ENCODE data around the gene ARTN. TPM values are rescaled to one million over a fixed set of nuclear protein-coding genes. Genes with fewer than 3 reads are reported as not detected.

ARTN gene
- total RNA-seq, 4 donors from 2014 or later: 0.94 TPM; not detected in 3

- Histone ChIP-seq H3K9me3 (no peaks in the 10 kb centered on the region), H3K4me3 (no peak overlapping the region), H3K27me3 (no peaks in the 10 kb centered on the region), H3K36me3 (peaks cover 0 to 23% (median 0%) of the 10 kb centered on the region in 3 donors), H3K4me1 (peaks cover 4 to 47% (median 8%) of the 10 kb centered on the region in 4 donors), H3K27ac (no peak overlapping the region)
- TF ChIP-seq POLR2A (IDR thresholded peaks at IDR 0.05) (no peak), CTCF (IDR thresholded peaks at IDR 0.05) (no peak)
- DNase-seq: peak in 1 of 3 donors; percentile 69
These were observed 47.5 kb downstream of the ARTN start for GRCh38 chr1:43981135-43981491.

- DNase-seq: no peak
These were observed 48.0 kb downstream of the ARTN start for GRCh38 chr1:43981636-43982035.

GRCh38 chr1:43982241-43982640 lies 48.6 kb downstream of the ARTN start:
- Histone ChIP-seq H3K9me3 (no peaks in the 10 kb centered on the region), H3K4me1 (peaks cover 0 to 36% (median 7%) of the 10 kb centered on the region in 4 donors), H3K27ac (no peak overlapping the region), H3K4me3 (no peak overlapping the region), H3K36me3 (peaks cover 0 to 12% (median 0%) of the 10 kb centered on the region in 3 donors), H3K27me3 (no peaks in the 10 kb centered on the region)
- TF ChIP-seq CTCF (IDR thresholded peaks at IDR 0.05) (no peak), POLR2A (IDR thresholded peaks at IDR 0.05) (no peak)
- no peak for DNase-seq

More at GRCh38 chr1:43981636-43982035, 48.0 kb downstream of the ARTN start:
- H3K9me3 ChIP-seq: no peaks in the 10 kb centered on the region
- H3K27me3 ChIP-seq: no peaks in the 10 kb centered on the region
- no peak overlapping the region for H3K4me3 ChIP-seq
- H3K27ac ChIP-seq: no peak overlapping the region
- peaks cover 3 to 42% (median 7%) of the 10 kb centered on the region in 4 donors for H3K4me1 ChIP-seq
- H3K36me3 ChIP-seq: peaks cover 0 to 18% (median 0%) of the 10 kb centered on the region in 3 donors
- TF ChIP-seq POLR2A (IDR thresholded peaks at IDR 0.05) (no peak), CTCF (IDR thresholded peaks at IDR 0.05) (no peak)

- Histone ChIP-seq H3K4me3 (no peak overlapping the region), H3K4me1 (peaks cover 0 to 30% (median 7%) of the 10 kb centered on the region in 4 donors), H3K9me3 (no peaks in the 10 kb centered on the region), H3K27me3 (no peaks in the 10 kb centered on the region), H3K36me3 (peaks cover 0 to 6% (median 0%) of the 10 kb centered on the region in 3 donors), H3K27ac (no peak overlapping the region)
- no peak for DNase-seq
- TF ChIP-seq POLR2A (IDR thresholded peaks at IDR 0.05) (no peak), CTCF (IDR thresholded peaks at IDR 0.05) (no peak)
These were observed 49.2 kb downstream of the ARTN start for GRCh38 chr1:43982808-43983207.

- TF ChIP-seq POLR2A (IDR thresholded peaks at IDR 0.05): no peak
- TF ChIP-seq CTCF (IDR thresholded peaks at IDR 0.05): no peak
- H3K36me3 ChIP-seq: peaks cover 0 to under 1% (median 0%) of the 10 kb centered on the region in 3 donors
- DNase-seq: no peak
- no peaks in the 10 kb centered on the region for H3K27me3 ChIP-seq
- no peak overlapping the region for H3K4me3 ChIP-seq
- no peaks in the 10 kb centered on the region for H3K9me3 ChIP-seq
- no peak overlapping the region for H3K27ac ChIP-seq
- H3K4me1 ChIP-seq: peaks cover 0 to 24% (median 7%) of the 10 kb centered on the region in 4 donors
These were observed 49.8 kb downstream of the ARTN start for GRCh38 chr1:43983253-43983899.

All from Peyer's patch (tissue), 4 donors.